H1 (cell line): ENCODE measurements around the gene SLK. TPM values are rescaled to one million over a fixed set of nuclear protein-coding genes. Genes with fewer than 3 reads are reported as not detected.

Source experiments
- CTCF ChIA-PET: fragments of 300-600 bp; sonication (Branson Sonifier 250); formaldehyde crosslinking; loops from one replicate; lab custom pipeline; 2021; ENCODE audit not compliant: partially characterized antibody; lab: Charles Lee
- POLR2A ChIA-PET: fragments of 300-600 bp; sonication (Branson Sonifier 250); formaldehyde crosslinking; loops from one replicate; lab custom pipeline; 2021; ENCODE audit warnings: inconsistent platforms; ENCODE audit not compliant: partially characterized antibody; lab: Charles Lee
- DNase-seq, 2 experiments: peaks; one replicate each; pipeline versions ENCODE4 v3.0.0 to v3.0.0-alpha.2; 2010 to 2022; ENCODE audit warnings: low spot score in 2 of 2, low read depth in 1 of 2, mixed read lengths in 1 of 2
- FAIRE-seq: peaks from 2 replicates; lab custom pipeline; 2011; peaks lifted over from hg19 to GRCh38; lab: Jason Lieb, UNC
- H2AFZ ChIP-seq: 2 replicates; pipeline ENCODE4 v1.8.1; 2012; ENCODE audit warnings: low read length, inconsistent platforms
- H2AK5ac ChIP-seq: 2 replicates; pipeline ENCODE4 v1.6.1; 2013; ENCODE audit warnings: low read depth, low read length
- H2BK120ac ChIP-seq: replicated peaks from 2 replicates; pipeline ENCODE3; 2013; ENCODE audit warnings: low read depth, low read length, inconsistent platforms
- H2BK12ac ChIP-seq: 2 replicates; pipeline ENCODE4 v1.6.1; 2013; ENCODE audit warnings: low read depth, low read length
- H2BK15ac ChIP-seq: 2 replicates; pipeline ENCODE4 v1.6.1; 2013; ENCODE audit warnings: low read length
- H2BK20ac ChIP-seq: 2 replicates; pipeline ENCODE4 v1.6.1; 2013; ENCODE audit warnings: low read length
- H2BK5ac ChIP-seq: 2 replicates; pipeline ENCODE4 v1.6.1; 2013; ENCODE audit warnings: low read depth, low read length
- H3K14ac ChIP-seq: 2 replicates; pipeline ENCODE4 v1.6.1; 2013; ENCODE audit warnings: inconsistent platforms; ENCODE audit not compliant: insufficient read length
- H3K18ac ChIP-seq: 2 replicates; pipeline ENCODE4 v1.6.1; 2013; ENCODE audit warnings: low read length; ENCODE audit errors: extremely low read depth
- H3K23ac ChIP-seq: 2 replicates; pipeline ENCODE4 v1.6.1; 2013; ENCODE audit warnings: inconsistent platforms; ENCODE audit not compliant: insufficient read length
- H3K23me2 ChIP-seq: 2 replicates; pipeline ENCODE4 v1.6.1; 2013; ENCODE audit warnings: low read depth, low read length
- H3K27ac ChIP-seq: 2 replicates; pipeline ENCODE4 v1.6.1; 2011; ENCODE audit warnings: low read depth, low read length, inconsistent platforms
- H3K27me3 ChIP-seq, 4 experiments: replicated peaks in 1 of 4; 1 replicate in 1 of 4; 2 replicates in 3 of 4; pipeline versions ENCODE4 v1.6.1 to v1.8.1; 2011 to 2013; ENCODE audit warnings: low read length in 3 of 4, mild to moderate bottlenecking in 3 of 4, inconsistent platforms in 2 of 4, mixed read lengths in 2 of 4, moderate library complexity in 1 of 4; ENCODE audit not compliant: control insufficient read depth in 3 of 4, insufficient read depth in 3 of 4; ENCODE audit errors: extremely low read depth in 1 of 4
- H3K36me3 ChIP-seq, 4 experiments: 2 replicates each; pipeline versions ENCODE4 v1.6.1 to v1.8.1; 2011 to 2013; ENCODE audit warnings: mild to moderate bottlenecking in 4 of 4, low read length in 3 of 4, moderate library complexity in 2 of 4, control low read depth in 1 of 4, inconsistent platforms in 1 of 4; ENCODE audit not compliant: insufficient read depth in 4 of 4, control insufficient read depth in 2 of 4
- H3K4ac ChIP-seq: replicated peaks from 2 replicates; pipeline ENCODE3; 2013; ENCODE audit warnings: low read length, low read depth, mixed read lengths, inconsistent platforms; ENCODE audit not compliant: insufficient read length
- H3K4me1 ChIP-seq, 4 experiments: replicated peaks in 1 of 4; 1 replicate in 1 of 4; 2 replicates in 3 of 4; pipeline versions ENCODE4 v1.6.1 to v1.8.1; 2011 to 2013; ENCODE audit warnings: low read length in 3 of 4, inconsistent platforms in 2 of 4, mixed read lengths in 1 of 4; ENCODE audit not compliant: insufficient read depth in 4 of 4, control insufficient read depth in 3 of 4
- H3K4me2 ChIP-seq, 2 experiments: 2 replicates each; pipeline versions ENCODE4 v1.6.1 to v1.8.1; 2011 to 2013; ENCODE audit warnings: low read depth in 2 of 2, low read length in 2 of 2, control low read depth in 1 of 2, inconsistent platforms in 1 of 2, mild to moderate bottlenecking in 1 of 2; ENCODE audit not compliant: insufficient read depth in 1 of 2
- H3K4me3 ChIP-seq, 4 experiments: fragments of 200-600, 300-600 bp in 1 of 4; sonication (generic), shearing (Covaris generic), sonication (Bioruptor Twin) in 1 of 4; 2 replicates each; pipeline versions ENCODE4 v1.5.1 to v1.8.1; 2011 to 2016; ENCODE audit warnings: low read length in 4 of 4, low read depth in 3 of 4, control low read depth in 2 of 4, inconsistent platforms in 2 of 4, mild to moderate bottlenecking in 2 of 4, mixed read lengths in 1 of 4, moderate library complexity in 1 of 4; ENCODE audit not compliant: insufficient read depth in 2 of 4; ENCODE audit errors: extremely low read depth in 1 of 4
- H3K56ac ChIP-seq: replicated peaks from 2 replicates; pipeline ENCODE3; 2013; ENCODE audit warnings: low read depth, mild to moderate bottlenecking, mixed read lengths, low read length, inconsistent platforms; ENCODE audit not compliant: insufficient read length
- H3K79me1 ChIP-seq: 2 replicates; pipeline ENCODE4 v1.6.1; 2013; ENCODE audit warnings: low read depth, low read length, control low read depth
- H3K79me2 ChIP-seq, 2 experiments: 2 replicates each; pipeline versions ENCODE4 v1.6.1 to v1.8.1; 2012 to 2013; ENCODE audit warnings: low read length in 2 of 2, mild to moderate bottlenecking in 2 of 2, inconsistent platforms in 1 of 2; ENCODE audit not compliant: insufficient read depth in 2 of 2, control insufficient read depth in 1 of 2
- H3K9ac ChIP-seq, 4 experiments: replicated peaks in 1 of 4; 1 replicate in 1 of 4; 2 replicates in 3 of 4; pipeline versions ENCODE4 v1.6.1 to v1.8.1; 2011 to 2013; ENCODE audit warnings: low read depth in 3 of 4, low read length in 3 of 4, control low read depth in 2 of 4, mild to moderate bottlenecking in 2 of 4, moderate library complexity in 2 of 4, inconsistent platforms in 1 of 4; ENCODE audit errors: extremely low read depth in 1 of 4
- H3K9me3 ChIP-seq, 2 experiments: 2 replicates each; pipeline versions ENCODE4 v1.6.1 to v1.8.1; 2012 to 2013; ENCODE audit warnings: mild to moderate bottlenecking in 2 of 2, moderate library complexity in 2 of 2, control low read depth in 1 of 2, inconsistent platforms in 1 of 2, low read depth in 1 of 2, low read length in 1 of 2, mixed read lengths in 1 of 2; ENCODE audit not compliant: insufficient read depth in 2 of 2
- H4K20me1 ChIP-seq, 2 experiments: replicated peaks in 1 of 2; 2 replicates each; pipeline versions ENCODE3 to v1.8.1; 2011 to 2013; ENCODE audit warnings: inconsistent platforms in 2 of 2, low read length in 2 of 2, mild to moderate bottlenecking in 1 of 2; ENCODE audit not compliant: insufficient read depth in 2 of 2, control insufficient read depth in 1 of 2
- H4K5ac ChIP-seq: 2 replicates; pipeline ENCODE4 v1.6.1; 2013; ENCODE audit warnings: low read length, low read depth, mixed read lengths, inconsistent platforms; ENCODE audit not compliant: insufficient read length
- H4K8ac ChIP-seq: 2 replicates; pipeline ENCODE4 v1.8.0; 2013; ENCODE audit warnings: mild to moderate bottlenecking, moderate library complexity, low read length, inconsistent platforms; ENCODE audit not compliant: insufficient read depth; ENCODE audit errors: extremely low read depth
- H4K91ac ChIP-seq: replicated peaks from 2 replicates; pipeline ENCODE3; 2013; ENCODE audit warnings: low read length, mixed read lengths, inconsistent platforms; ENCODE audit not compliant: insufficient read length
- ATF3 ChIP-seq: IDR thresholded peaks from 2 replicates; pipeline ENCODE4 v1.6.1; 2011; ENCODE audit warnings: low read depth, mild to moderate bottlenecking, low read length; ENCODE audit not compliant: insufficient read depth
- BCL11A ChIP-seq, 2 experiments: IDR thresholded peaks; one replicate each; pipeline ENCODE4 v1.6.1; 2011; ENCODE audit warnings: low read depth in 2 of 2, low read length in 2 of 2, mild to moderate bottlenecking in 2 of 2
- EGR1 ChIP-seq: IDR thresholded peaks from 2 replicates; pipeline ENCODE4 v1.6.1; 2011; ENCODE audit warnings: low read depth, low read length, borderline replicate concordance
- EP300 ChIP-seq, 2 experiments: IDR thresholded peaks; 1 replicate in 1 of 2; 2 replicates in 1 of 2; pipeline ENCODE4 v1.6.1; 2011 to 2012; ENCODE audit warnings: low read depth in 2 of 2, low read length in 2 of 2, mild to moderate bottlenecking in 2 of 2, borderline replicate concordance in 1 of 2, inconsistent platforms in 1 of 2, moderate library complexity in 1 of 2
- GTF2F1 ChIP-seq: IDR thresholded peaks from 2 replicates; pipeline ENCODE4 v1.6.1; 2012; ENCODE audit warnings: low read depth, low read length, improper control_type of control experiment, borderline replicate concordance
- KDM1A ChIP-seq: fragments of 200-600, 300-600 bp; sonication (generic); IDR thresholded peaks from 2 replicates; pipeline ENCODE4 v1.7.1; 2016; ENCODE audit warnings: mild to moderate bottlenecking, low read length, borderline replicate concordance
- MAFK ChIP-seq: IDR thresholded peaks from 2 replicates; pipeline ENCODE4 v1.6.1; 2012; ENCODE audit warnings: low read depth, mild to moderate bottlenecking, improper control_type of control experiment, low read length
- RBBP5 ChIP-seq: IDR thresholded peaks from 2 replicates; pipeline ENCODE4 v1.7.1; 2012; ENCODE audit warnings: low read depth, mild to moderate bottlenecking, inconsistent platforms, low read length, moderate library complexity, borderline replicate concordance
- RFX5 ChIP-seq: IDR thresholded peaks from 2 replicates; pipeline ENCODE4 v1.6.1; 2011; ENCODE audit warnings: low read depth, low read length, improper control_type of control experiment, borderline replicate concordance
- RNF2 ChIP-seq: fragments of 200-900, 300-1000 bp; sonication (generic); IDR thresholded peaks from 2 replicates; pipeline ENCODE4 v1.7.1; 2016; ENCODE audit warnings: borderline replicate concordance, low read depth, mild to moderate bottlenecking, antibody characterized with exemption, low read length; ENCODE audit not compliant: poor library complexity, severe bottlenecking; ENCODE audit errors: missing control alignments
- SP1 ChIP-seq: IDR thresholded peaks from 2 replicates; pipeline ENCODE4 v1.6.1; 2011; ENCODE audit warnings: low read depth, low read length
- SUZ12 ChIP-seq: fragments of 200-600 bp; sonication (generic); IDR thresholded peaks from 2 replicates; pipeline ENCODE4 v1.6.1; 2012; ENCODE audit warnings: mild to moderate bottlenecking, inconsistent platforms, low read length, moderate library complexity, mixed read lengths
- WGBS, 2 experiments: shearing (Covaris generic) in 1 of 2; methylation state at CpG; one replicate each; pipeline versions ENCODE4 v1.1.6 to v1.1.7; 2013 to 2015; ENCODE audit warnings: low lambda C conversion rate in 2 of 2, mixed read lengths in 2 of 2, inconsistent platforms in 1 of 2, low coverage in 1 of 2, missing lambda C conversion rate in 1 of 2; ENCODE audit not compliant: insufficient replicate concordance in 2 of 2, insufficient coverage in 1 of 2, insufficient read length in 1 of 2; ENCODE audit errors: extremely low coverage in 1 of 2, missing lambda C conversion rate in 1 of 2; 5-methylcytosine and 5-hydroxymethylcytosine counted together
- polyA plus RNA-seq, 7 experiments: library from polyadenylated mRNA; depleted of rRNA in 3 of 7; stranded (reverse) in 5 of 7; unstranded in 2 of 7; fragments of >200 nt in 5 of 7; fragments of 200-250 nt in 2 of 7; gene quantifications; 1 replicate in 5 of 7; 2 replicates in 1 of 7; 4 replicates in 1 of 7; pipeline versions ENCODE4 v1.2.1 to v1.2.3, GENCODE V29; 2011 to 2013; ENCODE audit warnings: missing spikeins in 2 of 7, mixed read lengths in 2 of 7
- total RNA-seq: library from RNA; stranded (reverse); fragmentation: NEBNext Ultra II Directional; extraction: Animal tissue kit (Norgen Biotek cat#: 25700); gene quantifications from 2 replicates; pipeline ENCODE4 v1.2.1, GENCODE V29; 2021

The SLK gene
- total and polyA plus RNA-seq, 2 of the 8 experiments (the other 6 are each of a cell fraction or from before 2014, with no cell fraction given), result 2.7 to 18.3 TPM

GRCh38 chr10:103922659-103923058 lies 44.3 kb upstream of the SLK start:
- Histone ChIP-seq H3K36me3 (no peaks in the 10 kb centered on the region), H3K14ac (no peak overlapping the region), H3K27me3 (no peaks in the 10 kb centered on the region), H3K79me1 (no peaks in the 10 kb centered on the region), H3K79me2 (no peaks in the 10 kb centered on the region), H3K18ac (no peak overlapping the region), H2AFZ (no peak overlapping the region), H2BK120ac (no peak overlapping the region), H3K4me3 (no peak overlapping the region), H3K4me2 (no peak overlapping the region), H3K9me3 (no peaks in the 10 kb centered on the region), H2BK20ac (no peak overlapping the region), H3K56ac (no peak overlapping the region), H3K4ac (no peak overlapping the region), H4K8ac (no peak overlapping the region; the same call in 1 of the 2 replicates), H3K9ac (no peak overlapping the region), H3K23me2 (peaks cover 3% of the 10 kb centered on the region; the same call in 1 of the 2 replicates), H2BK12ac (no peak overlapping the region), H2BK5ac (no peak overlapping the region), H2BK15ac (no peak overlapping the region), H3K23ac (no peak overlapping the region), H4K91ac (no peak overlapping the region), H3K4me1 (peaks cover 5 to 14% (median 7%) of the 10 kb centered on the region in 4 experiments; a peak in 6 of 7 replicates), H4K5ac (no peak overlapping the region), H3K27ac (no peak overlapping the region), H4K20me1 (no peaks in the 10 kb centered on the region), H2AK5ac (no peak overlapping the region)
- no peak for DNase-seq
- FAIRE-seq, result no peak
- CTCF ChIA-PET, result interaction anchor here (1.5 to 2.3 kb wide), 2 partner anchors 10 to 22 kb away, joined by 3 to 10 read pairs; no protein-coding TSS in a partner anchor
- POLR2A ChIA-PET, result no interaction called here
- 84% methylated on average over 2 of the region's 2 CpGs; no CpG with 5 or more reads in 1 of the 2 experiments for WGBS, 2 experiments
- TF ChIP-seq RNF2, result no peak
- no peak for TF ChIP-seq GTF2F1
- TF ChIP-seq BCL11A (IDR thresholded peaks at IDR 0.05; ENCODE audit: low read depth in 2 of 2, low read length in 2 of 2), result no peak
- no peak for TF ChIP-seq SUZ12
- TF ChIP-seq SP1, result no peak
- TF ChIP-seq MAFK, result no peak
- TF ChIP-seq RFX5, result no peak
- TF ChIP-seq ATF3, result no peak
- TF ChIP-seq RBBP5, result no peak
- TF ChIP-seq KDM1A, result no peak
- no peak for TF ChIP-seq EP300 (IDR thresholded peaks at IDR 0.05; ENCODE audit: borderline replicate concordance in 1 of 2, low read depth in 2 of 2, low read length in 2 of 2)
- no peak for TF ChIP-seq EGR1
